CD4-positive, alpha-beta T cell treated with Interleukin-1 beta for 1 hour (primary cell): Measurements from ENCODE around the gene LEAP2.

Experiments used
- DNase-seq, 2 donors: peaks; one replicate each; pipeline ENCODE4 v3.0.0-alpha.2; 2020 to 2022

LEAP2 gene

GRCh38 chr5:132873119-132873929, at the start of gene LEAP2:
LEAP2 (plus strand) TSS chr5:132873668; CDS start chr5:132873695, 27 bp downstream.
- no peak for DNase-seq

DNA sequence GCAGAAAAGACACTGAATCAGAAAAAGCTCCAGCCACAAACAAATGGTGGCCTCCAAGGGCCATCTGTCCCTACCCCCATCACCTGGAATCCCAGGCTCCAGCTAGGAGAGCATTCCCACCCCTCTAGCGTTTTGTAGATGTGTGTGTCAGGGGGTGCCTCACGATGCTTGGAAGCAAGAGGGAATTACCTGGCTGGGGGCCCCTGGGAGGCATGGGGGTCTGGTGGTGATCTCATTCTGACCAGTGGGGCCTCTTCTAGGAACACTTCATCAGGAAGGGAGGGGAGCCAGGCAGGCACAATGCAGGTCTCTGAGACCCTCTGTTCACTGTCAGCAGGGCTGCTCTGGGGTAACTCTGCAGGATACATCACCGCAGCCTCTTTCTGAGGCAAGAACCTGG, 49.0 kb upstream of the LEAP2 start:
- no peak for DNase-seq

DNA sequence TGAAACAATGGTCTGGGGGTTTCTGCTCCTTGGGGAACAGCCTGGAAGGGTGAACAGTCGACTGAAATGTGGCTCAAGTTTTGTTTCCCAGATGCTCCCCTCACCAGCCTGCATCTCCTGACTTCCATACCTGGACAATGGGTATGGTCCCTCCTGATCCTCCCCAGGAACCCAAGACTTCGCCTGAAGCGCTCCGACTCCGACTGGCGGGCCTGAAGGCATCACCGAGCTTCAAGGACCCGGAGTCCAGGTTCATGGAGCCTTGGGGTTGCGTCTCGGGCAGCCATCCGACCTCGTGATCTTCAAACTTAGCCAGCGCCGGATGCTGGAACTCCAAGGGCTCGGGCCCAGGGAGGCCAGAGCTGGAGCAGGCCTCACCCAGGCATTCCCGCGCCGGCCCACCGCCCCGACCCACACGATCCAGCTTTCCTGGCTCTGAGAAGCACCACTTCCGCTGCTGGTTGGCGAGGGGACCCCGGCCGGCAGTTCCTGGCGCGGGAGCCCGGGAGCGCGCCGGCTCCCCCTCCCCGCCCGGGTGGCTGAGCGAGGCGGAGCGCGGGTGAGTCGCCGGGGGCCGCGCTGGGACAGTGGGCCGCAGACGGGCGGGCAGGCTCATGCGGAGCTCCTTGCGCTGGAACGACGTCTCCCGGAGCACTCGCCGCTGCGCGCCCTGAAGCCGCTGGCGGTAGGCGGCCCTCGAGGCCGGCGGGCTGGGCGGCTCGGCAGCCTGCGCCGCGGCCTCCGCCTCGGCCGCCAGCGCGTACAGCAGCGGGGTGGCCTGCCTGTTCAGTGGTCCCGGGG, 48.2 kb upstream of the LEAP2 start:
- no peak for DNase-seq

DNA sequence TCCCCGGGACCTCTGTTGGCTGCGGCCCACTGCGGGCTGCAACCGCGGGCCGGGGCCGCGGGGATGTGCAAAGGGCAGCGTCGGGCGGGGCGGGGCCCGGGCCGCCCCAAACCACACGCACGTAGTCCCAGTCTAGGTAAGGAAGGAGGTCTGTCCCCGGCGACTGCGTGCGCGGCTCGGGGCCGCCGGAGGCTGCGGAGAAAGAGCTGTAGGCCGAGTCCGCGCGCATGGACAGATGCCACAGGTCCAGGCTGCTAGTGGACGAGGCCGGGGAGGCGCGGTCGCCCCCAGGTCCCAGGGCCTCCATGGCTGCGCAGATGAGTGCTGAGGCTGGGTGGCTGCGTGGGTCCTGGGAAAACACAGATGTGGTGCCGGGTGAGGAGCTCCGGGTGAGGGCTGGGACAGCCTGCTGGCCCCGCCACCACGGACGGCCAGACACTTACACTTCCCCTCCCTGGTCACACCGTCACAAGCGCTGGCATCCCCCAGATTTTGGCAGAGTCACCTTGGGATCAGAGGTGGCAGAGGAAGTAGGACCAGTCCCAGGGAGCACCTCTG, 47.6 kb upstream of the LEAP2 start:
- DNase-seq: peak in 1 of 2 donors; percentile 20

- DNase-seq: no peak
Measured at GRCh38 chr5:132826424-132827082, 46.9 kb upstream of the LEAP2 start.

- no peak for DNase-seq
Measured at GRCh38 chr5:132827943-132828673, 45.4 kb upstream of the LEAP2 start.

- DNase-seq: no peak
Measured at GRCh38 chr5:132828846-132829494, 44.5 kb upstream of the LEAP2 start.

DNA sequence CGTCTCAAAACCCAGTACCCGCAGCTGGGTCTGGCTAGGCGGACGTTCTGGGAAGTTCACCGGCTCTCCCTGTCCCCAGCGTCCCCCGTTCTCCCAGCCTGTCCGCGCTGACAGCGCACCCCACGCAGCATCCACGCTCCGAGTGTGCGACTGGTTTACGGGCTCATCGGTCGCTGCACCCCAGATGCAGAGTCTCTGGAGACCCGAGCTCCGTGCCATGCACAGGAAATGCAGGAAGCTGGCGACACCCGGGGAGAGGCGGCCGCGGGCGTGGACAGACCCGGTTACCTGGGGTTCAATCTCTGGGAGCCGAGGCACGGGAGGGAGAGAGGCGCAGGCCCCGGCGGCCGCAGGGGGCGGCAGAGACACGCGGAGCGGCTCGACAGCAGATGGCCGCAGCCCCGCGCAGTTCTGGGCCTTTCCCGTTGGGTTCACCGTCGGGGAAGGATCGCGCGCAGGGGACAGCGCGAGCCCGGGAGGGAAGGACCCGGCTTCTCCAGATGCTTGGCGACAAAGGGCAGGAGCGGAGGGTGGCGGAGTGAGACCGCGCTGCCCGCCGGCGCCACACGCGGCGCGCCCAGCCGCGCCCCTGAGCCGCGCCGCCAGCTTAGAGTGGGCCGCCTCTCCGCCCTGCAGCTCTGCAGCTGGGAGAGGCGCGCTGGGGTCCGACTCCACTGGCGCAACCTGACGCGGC, 43.6 kb upstream of the LEAP2 start:
- DNase-seq: peak; percentile 69 to 70

GRCh38 chr5:132830436-132831094, 42.9 kb upstream of the LEAP2 start, which contains the start of gene SHROOM1:
SHROOM1 (minus strand) TSS chr5:132830647; CDS start chr5:132826140, 4,507 bp downstream.
- DNase-seq: peak in 1 of 2 donors; percentile 11

- DNase-seq: no peak
Measured at GRCh38 chr5:132831095-132831860, 42.2 kb upstream of the LEAP2 start.

DNA sequence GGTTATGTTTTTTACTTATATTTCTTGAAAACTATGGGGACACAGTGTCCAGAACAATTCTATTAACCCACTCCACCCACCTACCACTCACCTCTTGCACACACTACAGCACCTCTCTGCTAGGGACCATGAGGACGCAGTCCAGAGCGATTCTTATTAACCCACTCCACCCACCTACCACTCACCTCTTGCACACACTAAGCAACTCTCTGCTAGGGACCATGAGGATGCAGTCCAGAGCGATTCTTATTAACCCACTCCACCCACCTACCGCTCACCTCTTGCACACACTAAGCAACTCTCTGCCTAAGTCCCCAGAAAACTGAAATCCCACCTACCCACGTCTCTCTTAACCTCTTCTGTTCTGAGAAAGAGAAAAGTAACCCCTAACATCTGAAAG, 40.9 kb upstream of the LEAP2 start:
- no peak for DNase-seq

DNA sequence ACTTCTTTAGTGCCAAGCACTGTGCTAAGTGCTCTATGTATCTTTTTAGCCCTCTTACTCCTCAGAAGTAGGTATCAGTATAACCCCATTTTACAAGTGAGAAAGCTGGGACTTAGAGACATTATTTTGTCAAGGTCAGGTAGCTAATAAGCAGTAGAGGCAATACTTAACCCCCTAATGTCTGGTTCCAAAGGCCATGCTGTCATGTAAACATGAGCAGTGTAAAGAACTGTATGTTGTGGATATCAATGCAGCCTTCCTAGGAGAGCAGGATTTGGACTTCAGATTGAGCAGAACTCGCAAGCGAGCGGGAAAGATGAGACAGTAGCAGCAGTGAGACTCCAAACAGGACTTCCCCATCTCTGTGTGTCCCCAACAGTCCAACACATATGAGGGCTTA, 39.4 kb upstream of the LEAP2 start:
- no peak for DNase-seq

GRCh38 chr5:132836852-132837251, 36.6 kb upstream of the LEAP2 start:
- no peak for DNase-seq

- DNase-seq: no peak
Measured at GRCh38 chr5:132837868-132838267, 35.6 kb upstream of the LEAP2 start.

DNA sequence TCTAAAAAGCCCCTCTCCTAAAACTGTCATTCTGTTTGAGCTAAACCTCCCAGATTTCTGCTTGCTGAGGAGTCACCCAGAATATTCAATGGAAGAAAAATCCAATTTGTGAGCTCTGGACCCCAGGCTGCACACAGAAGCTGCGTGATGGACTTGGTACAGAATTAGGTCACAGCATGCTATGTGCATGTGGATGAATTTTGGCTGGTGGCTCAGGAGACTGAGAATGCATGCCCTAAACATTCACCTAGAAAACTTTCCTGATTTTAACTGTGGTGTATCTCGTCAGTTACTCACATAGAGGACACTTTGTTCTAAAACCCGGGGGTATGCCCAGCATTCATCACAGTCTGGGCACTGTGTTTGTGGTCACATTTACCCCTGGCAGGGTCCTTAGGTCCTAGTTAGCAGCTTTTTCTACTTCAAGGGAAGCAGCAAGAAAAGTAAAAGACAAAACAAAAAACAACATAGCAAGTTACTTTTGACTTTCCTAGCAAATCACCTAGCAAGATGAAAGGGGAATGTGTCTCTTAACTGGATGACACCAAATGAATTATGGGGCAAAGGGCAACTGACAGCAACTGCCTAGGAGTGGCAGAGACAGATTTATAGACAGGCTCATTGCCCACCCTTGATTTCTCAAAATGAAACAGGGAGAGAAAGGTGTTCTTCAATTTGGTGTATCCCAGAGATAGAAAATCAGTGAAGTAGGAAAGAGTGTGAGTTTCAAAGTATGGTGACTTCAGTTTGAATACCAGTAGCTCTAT, 34.8 kb upstream of the LEAP2 start:
- DNase-seq: no peak

- DNase-seq: no peak
Measured at GRCh38 chr5:132839426-132840301, 33.8 kb upstream of the LEAP2 start.

- no peak for DNase-seq
Measured at GRCh38 chr5:132840313-132840712, 33.2 kb upstream of the LEAP2 start.

GRCh38 chr5:132840896-132841295, 32.6 kb upstream of the LEAP2 start:
- DNase-seq: no peak
